HAP-1 (cell line): Measurements from ENCODE around the gene VASH1.

Experiments used
- DNase-seq, 2 experiments: peaks; one replicate each; pipeline ENCODE4 v3.0.0-alpha.2; 2016 to 2020; ENCODE audit warnings: low spot score in 2 of 2
- H3K27me3 ChIP-seq: fragments of 250-450 bp; sonication (Bioruptor Pico); 2 replicates; pipeline ENCODE4 v1.5.1; 2020; ENCODE audit warnings: low read depth, mild to moderate bottlenecking, moderate library complexity
- H3K36me3 ChIP-seq: fragments of 250-450 bp; sonication (Bioruptor Pico); replicated peaks from 2 replicates; pipeline ENCODE4 v1.5.1; 2020; ENCODE audit warnings: mild to moderate bottlenecking
- H3K4me1 ChIP-seq: fragments of 250-450 bp; sonication (Bioruptor Pico); 2 replicates; pipeline ENCODE4 v1.5.1; 2020; ENCODE audit warnings: mild to moderate bottlenecking
- H3K4me3 ChIP-seq: fragments of 250-450 bp; sonication (Bioruptor Pico); 2 replicates; pipeline ENCODE4 v1.5.1; 2020; ENCODE audit warnings: mild to moderate bottlenecking, moderate library complexity
- H3K9me3 ChIP-seq: fragments of 250-450 bp; sonication (Bioruptor Pico); 2 replicates; pipeline ENCODE4 v1.5.1; 2020; ENCODE audit warnings: mild to moderate bottlenecking, moderate library complexity
- in situ Hi-C: fragments of 300-500 bp; cut with MboI; formaldehyde crosslinking; loops from 3 replicates; pipeline ENCODE4 v1.14.3; 2020; ENCODE audit warnings: low sequenced_read_pairs, inconsistent platforms, mixed read lengths

Gene VASH1

DNA sequence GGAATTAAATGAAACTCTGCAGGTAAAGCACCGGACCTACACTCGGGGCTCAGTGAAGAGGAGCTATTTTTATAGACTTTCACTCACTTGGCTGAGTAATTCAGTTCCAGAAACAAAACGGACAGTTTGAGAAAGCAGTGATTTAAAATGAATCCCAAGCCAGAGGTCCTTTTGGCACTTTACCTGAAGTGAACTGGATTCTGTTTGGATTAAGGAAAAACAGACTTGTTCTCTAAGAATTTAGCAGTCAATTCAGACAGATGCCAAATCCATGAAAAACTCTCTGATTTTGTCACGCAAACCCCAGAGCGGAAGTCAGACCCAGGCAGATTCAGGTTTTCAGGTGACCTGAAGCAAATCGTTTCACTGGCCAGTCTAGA, 4.9 kb upstream of the VASH1 start:
- no peak for DNase-seq
- Histone ChIP-seq H3K4me3 (no peak overlapping the region), H3K9me3 (no peaks in the 10 kb centered on the region), H3K4me1 (no peaks in the 10 kb centered on the region), H3K36me3 (no peaks in the 10 kb centered on the region), H3K27me3 (no peaks in the 10 kb centered on the region)
- in situ Hi-C loops = no loop called here

DNA sequence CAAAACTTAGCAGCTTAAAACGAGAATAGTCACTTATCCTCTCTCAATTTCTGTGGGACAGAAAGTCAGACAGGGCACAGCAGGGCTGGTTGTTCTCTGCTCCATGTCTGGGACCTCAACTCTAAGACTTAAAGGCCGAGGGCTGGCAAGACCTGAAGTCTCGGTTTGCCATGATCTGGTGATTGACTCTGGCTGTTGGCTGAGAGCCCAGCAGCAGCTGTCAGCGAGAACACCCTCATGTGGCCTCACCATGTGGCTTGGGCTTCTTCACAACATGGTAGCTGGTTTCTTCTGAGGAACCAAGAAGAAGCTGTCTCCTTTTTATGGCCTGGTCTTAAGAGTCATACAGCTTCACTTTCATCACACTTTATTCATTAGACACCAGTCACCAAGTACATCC, 1.7 kb upstream of the VASH1 start:
- in situ Hi-C loops = no loop called here
- H3K4me3 ChIP-seq = no peak overlapping the region
- H3K27me3 ChIP-seq = no peaks in the 10 kb centered on the region; the same call in 1 of the 2 replicates
- H3K9me3 ChIP-seq = no peaks in the 10 kb centered on the region
- H3K4me1 ChIP-seq = no peaks in the 10 kb centered on the region; the same call in 1 of the 2 replicates
- DNase-seq = no peak
- H3K36me3 ChIP-seq = no peaks in the 10 kb centered on the region

DNA sequence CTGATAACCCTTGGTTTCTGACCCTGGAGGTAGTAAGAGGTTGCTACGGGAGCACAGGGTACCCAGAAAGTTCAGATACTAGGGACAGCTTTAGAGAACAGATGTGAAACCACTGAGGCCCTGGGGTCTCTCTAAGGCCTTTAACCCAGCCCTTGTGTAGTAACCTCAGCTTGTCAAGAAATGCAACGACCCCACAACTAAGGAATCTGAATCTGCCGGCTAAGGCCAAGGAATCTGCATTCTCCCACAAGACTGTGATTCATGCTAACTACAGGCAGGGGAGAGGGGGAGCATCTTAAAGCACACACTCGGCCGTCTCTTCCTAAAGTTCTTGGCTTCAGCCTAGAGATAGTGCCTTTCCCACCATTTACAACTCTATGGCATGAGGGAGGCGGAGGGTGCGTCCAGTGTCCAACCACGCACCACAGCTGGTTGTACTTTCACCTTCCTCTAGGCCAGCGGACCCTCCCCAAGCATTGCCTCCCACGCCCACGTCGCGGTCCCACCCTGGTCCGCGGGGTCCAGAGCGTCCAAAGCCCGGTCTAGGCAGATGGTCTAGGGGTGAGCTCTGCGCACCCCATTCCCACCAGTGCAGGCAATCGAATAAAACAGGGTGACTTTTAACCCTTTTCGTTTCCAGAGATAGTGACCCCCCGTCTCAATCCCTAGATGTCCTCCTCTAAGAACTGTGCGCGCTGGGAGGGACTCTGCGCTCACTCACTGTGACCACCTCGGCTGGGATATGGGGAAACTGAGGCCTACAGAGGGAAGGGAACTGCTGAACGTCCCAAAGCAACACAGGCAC, 735 bp upstream of the VASH1 start:
- no peaks in the 10 kb centered on the region; the same call in 1 of the 2 replicates for H3K27me3 ChIP-seq
- no peaks in the 10 kb centered on the region for H3K9me3 ChIP-seq
- peak overlapping the region; percentile 42 for H3K4me3 ChIP-seq
- no peak for DNase-seq
- in situ Hi-C loops = no loop called here
- H3K36me3 ChIP-seq = no peaks in the 10 kb centered on the region
- H3K4me1 ChIP-seq = no peaks in the 10 kb centered on the region; the same call in 1 of the 2 replicates

DNA sequence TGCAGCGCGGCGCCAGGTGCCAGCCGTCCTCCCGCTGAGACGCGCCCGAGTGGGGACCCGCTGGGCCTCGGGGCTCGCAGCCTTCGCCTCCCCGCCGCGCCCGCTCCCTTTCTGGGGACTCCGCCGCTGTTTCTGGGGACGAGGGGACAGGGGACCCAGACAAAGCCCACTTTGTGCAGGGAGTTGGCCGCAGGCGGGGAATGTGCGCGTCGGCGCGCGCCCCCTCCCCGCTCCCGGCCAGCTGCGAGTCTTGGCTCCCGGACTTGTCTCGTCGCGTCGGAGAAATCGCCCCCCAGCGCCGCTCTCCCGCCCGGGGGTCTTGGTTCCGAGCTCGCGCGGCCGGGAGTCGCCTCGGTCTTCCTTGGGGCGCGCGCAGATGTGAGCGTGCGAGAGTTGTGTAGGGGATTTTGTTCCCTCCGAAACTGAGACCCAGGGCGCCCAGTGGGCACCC, 717 bp downstream of the VASH1 start:
- Histone ChIP-seq H3K9me3 (no peaks in the 10 kb centered on the region), H3K27me3 (no peaks in the 10 kb centered on the region; the same call in 1 of the 2 replicates), H3K4me3 (peak overlapping the region; percentile 42), H3K36me3 (no peaks in the 10 kb centered on the region), H3K4me1 (no peaks in the 10 kb centered on the region; the same call in 1 of the 2 replicates)
- no peak for DNase-seq
- in situ Hi-C loops = no loop called here

DNA sequence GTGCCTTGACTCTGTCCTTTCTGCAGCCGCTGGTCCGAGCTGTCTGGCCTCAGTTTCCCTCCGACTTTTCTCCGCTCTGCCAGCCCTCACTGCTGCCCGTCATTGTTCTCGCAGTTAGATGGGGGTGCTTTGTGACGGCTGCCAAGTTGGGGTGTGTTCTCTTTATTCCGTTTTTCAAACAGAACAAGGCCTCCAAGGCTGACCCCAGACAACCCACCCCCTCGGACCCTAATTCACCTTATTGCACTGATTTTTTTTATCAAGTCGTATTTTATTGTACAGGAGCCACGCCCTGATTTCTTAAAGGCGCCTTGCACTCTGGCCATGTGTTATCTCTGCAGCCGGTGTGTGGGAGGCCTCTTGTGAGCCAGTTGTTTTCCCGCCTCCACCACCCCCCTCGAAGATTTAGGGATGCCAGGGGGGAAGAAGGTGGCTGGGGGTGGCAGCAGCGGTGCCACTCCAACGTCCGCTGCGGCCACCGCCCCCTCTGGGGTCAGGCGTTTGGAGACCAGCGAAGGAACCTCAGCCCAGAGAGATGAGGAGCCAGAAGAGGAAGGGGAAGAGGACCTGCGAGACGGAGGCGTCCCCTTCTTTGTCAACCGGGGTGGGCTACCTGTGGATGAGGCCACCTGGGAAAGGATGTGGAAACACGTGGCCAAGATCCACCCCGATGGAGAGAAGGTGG, 1.3 kb downstream of the VASH1 start:
- Histone ChIP-seq H3K36me3 (no peaks in the 10 kb centered on the region), H3K9me3 (no peaks in the 10 kb centered on the region), H3K4me1 (no peaks in the 10 kb centered on the region; the same call in 1 of the 2 replicates), H3K27me3 (no peaks in the 10 kb centered on the region; the same call in 1 of the 2 replicates), H3K4me3 (peak overlapping the region; percentile 42)
- in situ Hi-C loops = no loop called here
- DNase-seq = no peak

DNA sequence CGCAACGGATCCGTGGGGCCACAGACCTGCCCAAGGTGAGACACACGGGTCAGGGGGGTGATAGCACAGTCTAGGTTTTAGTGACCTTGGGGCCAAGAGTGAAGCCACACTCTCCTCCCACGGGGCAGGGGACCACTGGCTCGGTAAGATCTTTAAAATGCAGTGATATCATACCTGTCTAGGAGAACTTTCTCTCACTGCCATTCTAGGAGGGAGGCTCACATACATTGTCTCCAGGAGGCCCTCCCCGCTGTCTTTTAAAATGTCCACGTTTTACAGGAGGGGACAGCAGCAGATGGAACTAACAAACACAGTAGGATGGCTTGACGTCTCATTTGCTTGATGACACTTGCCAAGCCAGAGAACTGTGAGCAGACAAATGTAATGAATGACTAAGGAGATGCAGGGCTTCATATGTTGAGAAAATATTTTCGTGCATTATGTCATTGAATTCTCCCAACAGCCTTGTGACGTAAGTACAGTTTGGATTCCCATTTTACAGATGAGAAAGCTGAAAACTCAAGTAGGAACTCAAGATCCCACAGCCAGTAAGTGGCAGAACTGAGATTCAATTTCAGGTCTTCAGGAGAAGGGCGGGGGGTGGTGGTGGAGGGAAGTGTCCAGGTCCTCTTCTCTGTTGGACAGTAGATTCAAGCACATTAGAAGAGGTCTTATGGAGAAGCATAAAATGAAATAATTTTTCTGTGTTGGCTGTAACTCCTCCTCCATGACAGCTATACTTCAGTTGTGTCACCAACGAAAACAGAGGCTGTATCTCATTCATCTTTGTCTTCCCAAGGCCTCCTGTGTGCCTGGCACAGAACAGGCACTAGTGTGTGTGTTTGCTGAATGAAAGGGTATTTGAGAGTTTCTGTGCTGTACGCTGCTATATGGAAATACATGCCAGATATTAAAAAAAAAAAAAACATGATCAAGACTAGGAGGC, 2.1 kb downstream of the VASH1 start:
- no peak for DNase-seq
- in situ Hi-C loops = no loop called here
- Histone ChIP-seq H3K27me3 (no peaks in the 10 kb centered on the region; the same call in 1 of the 2 replicates), H3K4me1 (no peaks in the 10 kb centered on the region; the same call in 1 of the 2 replicates), H3K36me3 (no peaks in the 10 kb centered on the region), H3K4me3 (no peak overlapping the region), H3K9me3 (no peaks in the 10 kb centered on the region)

DNA sequence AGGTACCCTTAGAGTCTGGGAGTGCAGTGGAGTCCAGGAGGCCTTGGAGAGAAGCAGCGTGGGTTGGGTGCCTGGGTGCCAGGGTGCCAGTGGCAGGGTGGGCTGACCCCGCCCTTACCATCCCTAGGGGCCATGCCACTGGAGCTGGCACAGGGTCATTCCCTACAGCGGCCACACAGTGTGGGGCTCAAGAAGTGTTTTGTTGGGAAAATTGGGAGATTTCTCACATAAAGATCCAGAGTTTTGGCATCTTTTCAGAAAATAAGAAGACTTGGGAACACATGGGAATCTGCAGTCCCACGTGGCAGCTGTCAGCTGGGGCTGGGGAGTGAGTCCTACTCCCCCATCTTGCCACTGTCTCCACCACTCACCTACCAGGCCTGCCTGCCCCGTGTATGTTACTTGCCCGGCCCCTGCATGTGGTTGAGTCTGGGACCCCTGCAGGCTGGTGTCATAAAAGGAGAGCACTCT, 4.2 kb downstream of the VASH1 start:
- no peaks in the 10 kb centered on the region for H3K36me3 ChIP-seq
- DNase-seq = no peak
- H3K9me3 ChIP-seq = no peaks in the 10 kb centered on the region
- in situ Hi-C loops = no loop called here
- no peaks in the 10 kb centered on the region; the same call in 1 of the 2 replicates for H3K4me1 ChIP-seq
- H3K4me3 ChIP-seq = no peak overlapping the region
- no peaks in the 10 kb centered on the region; the same call in 1 of the 2 replicates for H3K27me3 ChIP-seq

DNA sequence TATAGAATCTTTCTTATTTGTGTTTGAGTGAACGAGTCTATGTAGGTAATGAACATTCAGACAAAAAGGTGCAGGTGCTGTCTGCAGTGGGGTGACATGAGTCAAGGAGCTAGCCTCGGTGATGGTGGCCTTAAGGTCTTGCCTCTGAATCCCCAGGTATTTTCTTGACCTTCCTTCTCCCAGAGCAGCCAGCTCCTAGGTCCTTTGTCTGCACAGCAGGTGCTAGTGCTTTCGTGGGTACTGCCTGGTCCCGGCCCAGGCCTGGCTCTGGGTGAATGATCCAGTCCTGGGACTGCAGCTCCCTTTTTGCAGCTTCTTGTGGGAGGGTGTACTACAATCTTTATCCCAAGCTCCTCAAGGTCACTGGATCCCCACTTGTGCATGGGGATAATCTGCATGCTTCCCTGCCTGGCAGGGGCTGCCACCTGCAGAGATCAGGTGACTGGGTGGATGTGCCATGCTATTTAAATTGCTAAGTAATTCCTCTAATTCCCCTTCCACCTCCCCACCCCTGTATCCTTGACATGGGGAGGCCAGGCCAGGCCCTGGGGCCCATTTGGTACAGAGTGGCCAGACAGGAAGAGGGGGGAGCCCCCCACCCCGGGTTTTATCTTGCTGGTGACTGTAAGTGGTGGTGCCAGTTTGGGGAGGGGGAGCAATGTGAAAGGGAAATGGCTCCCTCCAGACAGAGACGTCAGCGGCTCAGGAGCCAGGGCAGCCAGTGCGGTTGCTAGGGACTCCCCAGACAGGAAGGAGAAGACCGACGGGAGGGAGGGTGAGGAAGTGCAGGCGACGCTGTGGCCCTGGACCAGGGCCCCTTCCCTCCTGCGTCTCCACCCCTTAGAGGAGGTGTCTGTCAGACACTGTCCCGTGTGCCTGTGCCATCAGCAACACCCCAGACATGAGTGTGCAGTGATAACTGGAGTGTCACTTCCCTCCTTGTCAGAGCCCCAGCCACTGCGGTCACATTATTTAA, 6.7 kb downstream of the VASH1 start:
- no peaks in the 10 kb centered on the region; the same call in 1 of the 2 replicates for H3K27me3 ChIP-seq
- in situ Hi-C loops = no loop called here
- no peak for DNase-seq
- H3K4me1 ChIP-seq = no peaks in the 10 kb centered on the region
- H3K36me3 ChIP-seq = no peaks in the 10 kb centered on the region
- H3K4me3 ChIP-seq = no peak overlapping the region
- no peaks in the 10 kb centered on the region for H3K9me3 ChIP-seq

DNA sequence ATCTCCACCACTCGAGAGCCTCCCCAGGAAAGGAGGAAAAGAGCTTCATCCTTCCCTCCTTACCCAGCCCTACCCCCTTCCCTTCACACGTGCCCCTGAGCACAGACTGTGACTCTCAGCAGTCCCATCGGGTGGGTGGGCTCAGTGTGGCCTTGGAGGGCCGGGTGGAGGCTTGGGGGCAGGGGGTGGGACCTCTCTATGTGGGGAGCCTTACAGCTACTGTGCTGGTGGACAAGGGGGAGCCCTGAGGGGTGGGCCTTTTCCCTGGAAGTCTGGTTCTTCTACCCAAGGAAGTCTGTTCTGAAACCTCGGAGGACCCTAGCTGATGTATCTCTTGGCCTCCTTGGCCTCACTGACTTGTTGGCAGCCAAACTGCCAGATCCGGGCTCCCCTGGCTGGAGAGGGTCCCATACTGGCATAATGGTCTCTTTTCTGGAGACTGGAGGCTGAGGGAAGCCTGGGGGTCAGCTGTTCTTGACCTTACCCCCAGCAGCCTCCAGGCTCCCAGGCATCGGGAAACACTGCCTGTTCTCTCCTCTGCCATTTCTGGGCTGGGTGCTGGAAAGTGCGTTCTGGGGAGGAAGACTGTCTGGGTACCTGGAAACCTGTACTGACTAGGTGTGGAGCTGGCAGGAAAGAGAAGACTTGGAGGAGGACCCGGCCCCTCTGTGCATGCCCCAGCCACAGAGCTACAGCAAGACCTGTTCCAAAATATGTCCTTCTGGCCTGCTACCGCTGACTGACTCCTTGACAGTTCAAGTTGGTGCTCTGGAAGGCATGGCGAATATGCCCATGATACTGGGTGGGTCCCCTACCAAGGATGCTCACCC, 7.6 kb downstream of the VASH1 start:
- Histone ChIP-seq H3K4me3 (no peak overlapping the region), H3K36me3 (no peaks in the 10 kb centered on the region), H3K9me3 (no peaks in the 10 kb centered on the region), H3K27me3 (no peaks in the 10 kb centered on the region; the same call in 1 of the 2 replicates), H3K4me1 (no peaks in the 10 kb centered on the region)
- in situ Hi-C loops = no loop called here
- DNase-seq = no peak

DNA sequence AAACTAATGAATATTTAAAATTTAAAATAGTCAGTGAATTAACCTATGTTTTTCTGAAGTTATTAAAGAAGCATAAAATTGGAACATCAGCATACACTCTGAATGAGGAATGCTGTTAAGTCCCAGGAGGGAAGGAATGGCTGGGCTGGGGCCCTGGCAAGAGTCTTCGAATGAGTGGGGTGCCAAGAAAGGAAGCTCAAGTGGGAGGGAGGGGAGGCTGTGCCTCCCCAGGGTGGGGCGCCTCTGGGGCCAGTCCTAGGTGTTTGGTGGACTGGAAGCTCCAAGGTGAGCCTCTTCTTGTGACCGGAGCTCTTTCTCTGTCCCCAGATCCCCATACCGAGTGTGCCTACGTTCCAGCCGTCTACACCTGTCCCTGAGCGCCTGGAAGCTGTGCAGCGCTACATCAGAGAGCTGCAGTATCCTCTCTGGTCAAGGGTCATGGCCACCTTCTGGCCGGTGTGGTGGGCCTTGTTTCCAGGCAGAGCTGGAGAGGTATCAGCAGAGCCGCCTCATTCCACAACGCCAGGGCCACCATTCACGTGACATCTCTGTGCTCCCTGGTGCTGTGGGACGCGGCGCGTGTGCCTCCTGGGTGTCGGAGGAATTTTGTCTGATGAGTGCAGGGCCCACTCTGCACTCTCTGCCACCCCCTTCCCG, 8.5 kb downstream of the VASH1 start:
- in situ Hi-C loops = no loop called here
- Histone ChIP-seq H3K27me3 (no peaks in the 10 kb centered on the region), H3K4me3 (no peak overlapping the region), H3K4me1 (no peaks in the 10 kb centered on the region), H3K9me3 (no peaks in the 10 kb centered on the region), H3K36me3 (no peaks in the 10 kb centered on the region)
- peak in 1 of 2 experiments; percentile 5 for DNase-seq

DNA sequence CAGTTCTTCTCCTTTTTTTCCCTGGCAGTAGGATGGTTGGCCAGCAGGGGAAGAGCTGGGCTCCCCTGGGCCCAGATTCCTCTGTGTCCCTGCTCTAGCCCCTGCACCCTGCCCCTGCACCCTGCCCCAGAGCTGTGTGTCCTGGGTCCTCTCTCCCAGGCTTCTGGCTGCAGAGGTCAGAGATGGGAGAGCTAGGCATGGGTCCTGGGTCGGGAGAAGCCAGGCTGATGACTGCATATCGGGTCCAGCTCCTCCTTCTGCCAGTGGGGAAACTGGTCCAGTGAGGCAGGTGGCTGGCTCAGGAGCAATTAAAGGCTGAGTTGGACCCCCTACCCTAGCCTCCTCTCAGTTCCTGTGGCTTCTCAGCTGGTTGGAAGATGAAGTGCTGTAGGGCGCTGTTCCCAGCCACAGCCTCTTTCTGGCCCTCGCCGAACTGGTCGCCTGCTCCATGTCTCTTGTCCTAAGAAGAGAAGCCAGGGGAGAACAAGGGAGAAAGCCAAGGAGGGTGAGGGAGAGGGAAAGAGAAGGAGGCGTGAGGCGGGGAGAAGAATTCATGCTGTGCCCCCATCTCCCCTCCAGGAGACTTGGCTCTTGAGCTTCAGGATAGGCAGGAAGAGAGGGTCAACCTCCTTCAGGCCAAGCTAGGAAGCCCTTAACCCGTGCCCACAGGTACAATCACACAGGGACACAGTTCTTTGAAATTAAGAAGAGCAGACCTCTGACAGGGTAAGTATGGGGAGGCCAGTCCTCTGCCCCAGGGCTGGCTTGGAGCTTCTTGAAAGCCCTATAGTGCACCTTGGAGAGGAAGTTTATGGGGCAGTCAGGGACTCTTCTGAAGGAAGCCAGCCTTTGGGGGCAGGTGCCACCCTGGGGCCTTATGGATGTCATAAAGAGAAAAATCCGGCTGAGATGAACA, 9.5 kb downstream of the VASH1 start:
- no peak for DNase-seq
- Histone ChIP-seq H3K36me3 (no peaks in the 10 kb centered on the region), H3K4me1 (no peaks in the 10 kb centered on the region), H3K9me3 (no peaks in the 10 kb centered on the region), H3K27me3 (no peaks in the 10 kb centered on the region), H3K4me3 (no peak overlapping the region)
- in situ Hi-C loops = no loop called here
